A673 (cell line): ENCODE measurements around the gene HOMER2. TPM values are rescaled to one million over a fixed set of nuclear protein-coding genes. Genes with fewer than 3 reads are reported as not detected.
"Not testable (repeated sequence)": the region's sequence is repeated elsewhere in the genome, so short reads cannot be mapped to it uniquely, and the experiment has no call there.

Source experiments
- BruUV-seq: library from RNA; stranded (reverse); fragments of 400-500 nt; replicated peaks from 2 replicates; lab custom pipeline; 2021; lab: Mats Ljungman, UMichigan
- CTCF ChIA-PET: fragments of 300-600 bp; sonication (Branson Sonifier 250); formaldehyde crosslinking; loops from one replicate; lab custom pipeline; 2022; ENCODE audit warnings: antibody characterized with exemption; lab: Charles Lee
- POLR2A ChIA-PET: fragments of 300-600 bp; sonication (Branson Sonifier 250); formaldehyde crosslinking; loops from one replicate; lab custom pipeline; 2022; ENCODE audit warnings: antibody characterized with exemption; ENCODE audit not compliant: low non-redundant PET; lab: Charles Lee
- DNase-seq: peaks from one replicate; pipeline ENCODE4 v3.0.0-alpha.2; 2015; ENCODE audit warnings: low spot score
- H3K27ac ChIP-seq: fragments of 200-600 bp; sonication (generic); 2 replicates; pipeline ENCODE4 v1.5.1; 2016; ENCODE audit warnings: mixed run types, low read depth, mild to moderate bottlenecking, mixed read lengths, antibody characterized with exemption, low read length; ENCODE audit not compliant: poor library complexity, severe bottlenecking
- H3K27me3 ChIP-seq: fragments of 200-600 bp; sonication (generic); replicated peaks from 2 replicates; pipeline ENCODE4 v1.6.1; 2017; ENCODE audit warnings: mixed run types, low read depth, mild to moderate bottlenecking, mixed read lengths, antibody characterized with exemption, low read length; ENCODE audit not compliant: insufficient read depth, poor library complexity
- H3K36me3 ChIP-seq: fragments of 200-600 bp; sonication (generic); 2 replicates; pipeline ENCODE4 v1.6.1; 2016; ENCODE audit warnings: mixed run types, mild to moderate bottlenecking, mixed read lengths, antibody characterized with exemption, low read length; ENCODE audit not compliant: insufficient read depth, poor library complexity, severe bottlenecking
- H3K4me1 ChIP-seq: fragments of 200-600 bp; sonication (generic); 2 replicates; pipeline ENCODE4 v1.6.1; 2017; ENCODE audit warnings: mixed run types, mild to moderate bottlenecking, mixed read lengths, antibody characterized with exemption, low read length; ENCODE audit not compliant: insufficient read depth, poor library complexity, severe bottlenecking
- H3K4me3 ChIP-seq: fragments of 200-600 bp; sonication (generic); 2 replicates; pipeline ENCODE4 v1.5.1; 2016; ENCODE audit warnings: low read depth, mixed run types, mild to moderate bottlenecking, mixed read lengths, low read length; ENCODE audit not compliant: poor library complexity, severe bottlenecking
- H3K9me3 ChIP-seq: fragments of 200-600 bp; sonication (generic); 2 replicates; pipeline ENCODE4 v1.6.1; 2016; ENCODE audit warnings: mixed run types, low read depth, mild to moderate bottlenecking, mixed read lengths, antibody characterized with exemption, low read length; ENCODE audit not compliant: poor library complexity, severe bottlenecking
- CTCF ChIP-seq: fragments of 300-800, 200-600 bp; sonication (generic); conservative IDR thresholded peaks from 2 replicates; pipeline ENCODE4 v1.5.1; 2017; ENCODE audit warnings: low read depth, mild to moderate bottlenecking, antibody characterized with exemption, low read length, moderate library complexity, mixed read lengths
- EZH2 ChIP-seq: fragments of 200-600 bp; sonication (generic); IDR thresholded peaks from 2 replicates; pipeline ENCODE4 v1.6.1; 2017; ENCODE audit warnings: borderline replicate concordance, low read depth, mild to moderate bottlenecking, mixed read lengths, antibody characterized with exemption, low read length; ENCODE audit not compliant: poor library complexity, severe bottlenecking
- intact Hi-C: fragments of 100-400 bp; cut with micrococcal nuclease; formaldehyde crosslinking; loops from one replicate; pipeline ENCODE4 v1.10.0; 2022; ENCODE audit not compliant: unreplicated experiment
- total RNA-seq: library from RNA; stranded (reverse); gene quantifications from 2 replicates; pipeline ENCODE4 v1.2.3, GENCODE V29; 2021

The HOMER2 gene
- total RNA-seq, 1 experiment from 2014 or later, result 6.7 TPM

DNA sequence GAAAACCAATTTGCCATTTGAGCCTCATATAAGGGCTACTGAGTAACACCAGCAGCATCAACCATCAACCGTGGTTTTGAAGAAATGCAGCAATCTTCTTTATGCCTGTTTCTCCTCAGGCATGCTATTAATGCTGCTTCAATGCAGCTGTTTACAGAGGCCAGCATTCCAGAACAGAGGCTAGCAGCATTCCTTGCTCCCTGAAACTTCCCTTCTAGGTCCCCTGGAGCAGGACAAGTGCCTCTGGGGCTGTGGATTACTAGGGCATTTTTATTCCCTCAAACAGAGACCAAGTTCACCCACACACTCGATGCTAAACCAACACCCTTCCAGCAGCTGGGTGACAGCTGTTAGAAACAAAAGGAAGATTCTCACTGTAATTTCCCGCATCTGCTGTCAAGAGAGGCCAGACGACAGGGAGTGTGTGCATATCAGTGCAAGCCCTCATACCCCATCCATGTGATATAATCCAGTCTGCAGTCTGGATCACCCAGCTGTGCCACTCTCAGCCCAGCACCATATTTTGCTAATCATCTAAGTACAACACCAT, 57.5 kb downstream of the HOMER2 start:
- no TSS peak for BruUV-seq
- ChIA-PET POLR2A (no interaction called here), CTCF (no interaction called here)
- no peak overlapping the region for H3K27ac ChIP-seq
- TF ChIP-seq EZH2, result no peak
- TF ChIP-seq CTCF, result no peak
- H3K9me3 ChIP-seq, result no peaks in the 10 kb centered on the region
- H3K4me1 ChIP-seq, result peaks cover 8% of the 10 kb centered on the region
- intact Hi-C loops, result no loop called here
- peak; percentile 51 for DNase-seq
- H3K27me3 ChIP-seq, result no peaks in the 10 kb centered on the region
- no peak overlapping the region for H3K4me3 ChIP-seq
- no peaks in the 10 kb centered on the region for H3K36me3 ChIP-seq

GRCh38 chr15:82893473-82893872, 59.0 kb downstream of the HOMER2 start:
- H3K9me3 ChIP-seq, DNase-seq, H3K4me1 ChIP-seq, H3K4me3 ChIP-seq, H3K27me3 ChIP-seq, H3K36me3 ChIP-seq, intact Hi-C loops, BruUV-seq, CTCF ChIA-PET, POLR2A ChIA-PET, H3K27ac ChIP-seq: not testable (repeated sequence)

GRCh38 chr15:82892573-82892972, 59.9 kb downstream of the HOMER2 start:
- H3K4me3 ChIP-seq, result no peak overlapping the region
- intact Hi-C loops, result no loop called here
- no TSS peak for BruUV-seq
- H3K27ac ChIP-seq, result no peak overlapping the region
- TF ChIP-seq EZH2 (no peak), CTCF (no peak)
- no peaks in the 10 kb centered on the region for H3K27me3 ChIP-seq
- no peaks in the 10 kb centered on the region for H3K36me3 ChIP-seq
- H3K4me1 ChIP-seq, result peaks cover 8% of the 10 kb centered on the region
- H3K9me3 ChIP-seq, result no peaks in the 10 kb centered on the region
- ChIA-PET POLR2A (no interaction called here), CTCF (no interaction called here)
- DNase-seq, result peak; percentile 23

DNA sequence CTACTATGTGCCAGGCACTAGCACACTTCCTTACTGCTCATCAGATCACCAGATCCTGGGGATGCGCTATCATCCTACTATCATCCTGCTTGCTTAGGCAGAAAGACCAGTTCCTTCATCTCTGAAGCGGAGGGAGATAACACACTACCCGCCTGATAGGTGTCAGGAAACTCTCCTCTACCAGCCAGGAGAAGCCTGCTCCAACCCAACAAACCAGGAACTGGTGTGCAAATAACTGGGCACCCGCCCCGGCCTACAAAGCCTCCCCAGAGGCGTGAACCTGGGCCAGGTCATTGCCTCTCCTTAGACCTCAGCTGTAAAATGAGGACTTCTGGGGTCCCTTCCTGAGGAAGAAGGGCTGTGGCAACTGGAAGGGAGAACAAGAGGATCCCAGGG, 61.5 kb downstream of the HOMER2 start:
- Histone ChIP-seq H3K4me1 (peaks cover 8% of the 10 kb centered on the region), H3K4me3 (no peak overlapping the region), H3K36me3 (no peaks in the 10 kb centered on the region), H3K27me3 (no peaks in the 10 kb centered on the region), H3K9me3 (no peaks in the 10 kb centered on the region), H3K27ac (no peak overlapping the region)
- BruUV-seq, result no TSS peak
- CTCF ChIA-PET, result no interaction called here
- DNase-seq, result no peak
- TF ChIP-seq EZH2 (no peak), CTCF (no peak)
- intact Hi-C loops, result no loop called here
- POLR2A ChIA-PET, result no interaction called here
